ENCODE measurements around the gene RNF19B.
"Not testable (repeated sequence)": the region's sequence is repeated elsewhere in the genome, so short reads cannot be mapped to it uniquely, and the experiment has no call there.

RNF19B gene

GRCh38 chr1:32917521-32917920, 47.1 kb downstream of the RNF19B start:
- no peak overlapping the region for H3K4me3 ChIP-seq (ENCODE audit: low read depth, low read length)
- no peak for TF ChIP-seq CTCF (IDR thresholded peaks at IDR 0.05; ENCODE audit: low read depth, low read length)

GRCh38 chr1:32915766-32916706, 48.6 kb downstream of the RNF19B start:
- no peak for TF ChIP-seq CTCF (IDR thresholded peaks at IDR 0.05; ENCODE audit: low read depth, low read length)
- no peak overlapping the region for H3K4me3 ChIP-seq (ENCODE audit: low read depth, low read length)

GRCh38 chr1:32910319-32910718, 54.3 kb downstream of the RNF19B start:
- no peak for TF ChIP-seq CTCF (IDR thresholded peaks at IDR 0.05; ENCODE audit: low read depth, low read length)
- no peak overlapping the region for H3K4me3 ChIP-seq (ENCODE audit: low read depth, low read length)

- no peak for TF ChIP-seq CTCF (IDR thresholded peaks at IDR 0.05; ENCODE audit: low read depth, low read length)
Observed at GRCh38 chr1:32907435-32907834, 57.2 kb downstream of the RNF19B start.

GRCh38 chr1:32906654-32907053, 58.0 kb downstream of the RNF19B start:
- no peak overlapping the region for H3K4me3 ChIP-seq (ENCODE audit: low read depth, low read length)
- TF ChIP-seq CTCF (IDR thresholded peaks at IDR 0.05; ENCODE audit: low read depth, low read length) = no peak

More at GRCh38 chr1:32907435-32907834, 57.2 kb downstream of the RNF19B start:
- H3K4me3 ChIP-seq (ENCODE audit: low read depth, low read length) = no peak overlapping the region

- H3K4me3 ChIP-seq (ENCODE audit: low read depth, low read length) = not testable (repeated sequence)
Observed at GRCh38 chr1:32905588-32905987, 59.0 kb downstream of the RNF19B start.

GRCh38 chr1:32904797-32905196, 59.8 kb downstream of the RNF19B start:
- no peak for TF ChIP-seq CTCF (IDR thresholded peaks at IDR 0.05; ENCODE audit: low read depth, low read length)
- H3K4me3 ChIP-seq (ENCODE audit: low read depth, low read length) = no peak overlapping the region

Data from WI38 (cell line).